ENCODE data around the gene MZT2B.
"Not testable (repeated sequence)": the region's sequence is repeated elsewhere in the genome, so short reads cannot be mapped to it uniquely, and the experiment has no call there.

MZT2B gene

GRCh38 chr2:130152816-130153595 lies 29.1 kb upstream of the MZT2B start:
- DNase-seq, result no peak

GRCh38 chr2:130153721-130154422 lies 28.2 kb upstream of the MZT2B start:
- DNase-seq, result not testable (repeated sequence)

- DNase-seq, result not testable (repeated sequence)
Observed at GRCh38 chr2:130154423-130154770, 27.7 kb upstream of the MZT2B start.

GRCh38 chr2:130154773-130155765 lies 27.0 kb upstream of the MZT2B start:
- no peak for DNase-seq

- DNase-seq, result not testable (repeated sequence)
Observed at GRCh38 chr2:130155956-130156623, 26.0 kb upstream of the MZT2B start.

- no peak for DNase-seq
Observed at GRCh38 chr2:130156624-130157004, 25.4 kb upstream of the MZT2B start.

GRCh38 chr2:130157354-130157753 lies 24.7 kb upstream of the MZT2B start:
- not testable (repeated sequence) for DNase-seq

GRCh38 chr2:130157825-130158514 lies 24.1 kb upstream of the MZT2B start:
- DNase-seq, result not testable (repeated sequence)

- DNase-seq, result no peak
Observed at GRCh38 chr2:130158631-130159030, 23.4 kb upstream of the MZT2B start.

- DNase-seq, result not testable (repeated sequence)
Observed at GRCh38 chr2:130159376-130159775, 22.7 kb upstream of the MZT2B start.

- DNase-seq, result no peak
Observed at GRCh38 chr2:130160131-130160530, 21.9 kb upstream of the MZT2B start.

- not testable (repeated sequence) for DNase-seq
Observed at GRCh38 chr2:130160838-130161705, 21.0 kb upstream of the MZT2B start.

GRCh38 chr2:130162486-130162885 lies 19.6 kb upstream of the MZT2B start:
- DNase-seq, result not testable (repeated sequence)

GRCh38 chr2:130162968-130163367 lies 19.1 kb upstream of the MZT2B start:
- no peak for DNase-seq

GRCh38 chr2:130165293-130166016 lies 16.6 kb upstream of the MZT2B start:
- no peak for DNase-seq

- DNase-seq, result not testable (repeated sequence)
Observed at GRCh38 chr2:130166611-130167010, 15.5 kb upstream of the MZT2B start.

- DNase-seq, result not testable (repeated sequence)
Observed at GRCh38 chr2:130169163-130169562, 12.9 kb upstream of the MZT2B start.

- DNase-seq, result no peak
Observed at GRCh38 chr2:130169896-130170295, 12.2 kb upstream of the MZT2B start.

- DNase-seq, result not testable (repeated sequence)
Observed at GRCh38 chr2:130174866-130175265, 7.2 kb upstream of the MZT2B start.

All from effector CD8-positive, alpha-beta T cell (primary cell).